Occipital lobe (tissue), 2 donors: ENCODE measurements around the gene SH3GL1. TPM values are rescaled to one million over a fixed set of nuclear protein-coding genes. Genes with fewer than 3 reads are reported as not detected.

Experiments
- DNase-seq: peaks from one replicate; lab custom pipeline; 2025; lab: John Stamatoyannopoulos, UW
- total RNA-seq: library from RNA; depleted of rRNA; stranded (reverse); fragments of >200 nt; gene quantifications from one replicate; pipeline ENCODE4 v1.2.3, GENCODE V29; 2014

SH3GL1 gene
- total RNA-seq, 1 donor from 2014 or later = 15.3 TPM

DNA sequence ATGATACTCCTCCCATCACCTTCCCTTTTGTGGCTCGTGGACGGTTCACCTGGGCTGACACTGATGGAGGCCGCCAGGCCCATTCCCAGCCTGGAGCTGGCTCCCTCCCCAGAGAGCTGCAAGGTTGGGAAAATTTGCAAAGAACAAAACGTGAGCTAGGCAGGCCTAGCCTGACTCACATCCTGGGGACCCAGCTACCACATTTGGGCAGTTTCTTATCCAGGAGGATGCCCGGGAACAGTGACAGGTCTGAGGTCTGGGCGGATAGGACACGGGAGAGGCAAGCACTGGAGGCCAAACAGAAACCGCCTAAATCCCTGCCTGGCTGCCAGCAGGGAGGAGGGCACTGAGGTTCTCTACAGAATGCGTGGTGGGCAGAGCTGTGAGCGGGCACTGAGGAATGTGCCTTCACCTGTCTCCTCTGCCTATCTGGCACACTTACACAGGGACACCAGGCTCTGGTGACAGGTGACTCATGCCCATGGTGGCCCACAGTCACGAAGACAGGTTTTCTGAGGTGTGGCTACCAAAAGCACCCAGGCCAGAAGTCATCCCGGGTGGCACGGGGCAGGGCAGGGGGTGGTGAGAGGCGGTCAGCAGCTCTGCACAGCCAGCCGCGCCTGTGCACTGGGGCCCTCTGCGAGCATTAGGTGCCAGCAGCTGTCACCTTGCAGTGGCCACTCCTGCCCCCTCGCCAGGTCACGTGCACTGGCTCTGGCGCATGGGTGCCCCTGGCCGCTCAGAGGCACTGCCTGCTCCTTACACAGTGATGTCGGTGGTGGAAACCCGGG, 23.2 kb downstream of the SH3GL1 start:
- no peak for DNase-seq

DNA sequence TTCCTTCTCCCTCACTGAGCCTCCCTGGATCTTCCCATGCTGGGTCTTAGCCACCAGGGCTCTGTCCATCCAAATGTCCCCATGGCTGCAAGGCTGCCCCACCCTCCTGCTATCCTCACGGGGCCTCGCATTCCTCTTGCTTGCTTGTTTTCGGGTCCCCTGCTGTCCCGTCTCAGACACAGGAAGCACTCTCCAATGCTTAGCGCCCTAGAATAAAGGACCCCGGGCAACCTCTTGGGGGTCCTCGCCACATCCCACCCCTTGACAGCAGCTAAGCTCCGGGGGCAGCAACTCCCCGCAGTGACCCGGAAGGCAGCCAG, 23.7 kb downstream of the SH3GL1 start:
- no peak for DNase-seq

DNA sequence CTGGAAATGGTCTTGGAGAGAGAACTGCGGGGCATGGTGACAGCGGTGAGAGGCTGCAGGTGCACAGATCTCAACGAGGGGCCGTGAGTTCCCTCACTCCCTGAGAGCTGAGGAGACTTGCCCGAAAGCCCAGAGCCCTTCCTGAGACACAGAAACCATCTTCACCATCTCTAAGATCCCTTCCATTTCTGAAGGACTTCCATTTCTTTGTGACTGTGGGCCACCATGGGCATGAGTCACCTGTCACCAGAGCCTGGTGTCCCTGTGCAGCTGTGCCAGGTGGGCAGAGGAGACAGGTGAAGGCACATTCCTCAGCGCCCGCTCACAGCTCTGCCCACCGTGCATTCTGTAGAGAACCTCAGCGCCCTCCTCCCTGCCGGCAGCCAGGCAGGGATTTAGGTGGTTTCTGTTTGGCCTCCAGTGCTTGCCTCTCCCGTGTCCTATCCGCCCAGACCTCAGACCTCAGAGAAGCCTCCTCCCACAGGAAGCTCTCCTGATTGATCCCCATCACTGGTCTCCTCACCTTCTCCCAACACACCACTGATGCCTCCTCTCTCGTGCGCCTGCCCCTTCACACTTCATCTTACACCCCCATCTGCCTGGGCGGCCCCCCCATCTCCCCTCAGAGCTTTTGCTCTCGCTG, 24.2 kb downstream of the SH3GL1 start:
- DNase-seq = no peak

DNA sequence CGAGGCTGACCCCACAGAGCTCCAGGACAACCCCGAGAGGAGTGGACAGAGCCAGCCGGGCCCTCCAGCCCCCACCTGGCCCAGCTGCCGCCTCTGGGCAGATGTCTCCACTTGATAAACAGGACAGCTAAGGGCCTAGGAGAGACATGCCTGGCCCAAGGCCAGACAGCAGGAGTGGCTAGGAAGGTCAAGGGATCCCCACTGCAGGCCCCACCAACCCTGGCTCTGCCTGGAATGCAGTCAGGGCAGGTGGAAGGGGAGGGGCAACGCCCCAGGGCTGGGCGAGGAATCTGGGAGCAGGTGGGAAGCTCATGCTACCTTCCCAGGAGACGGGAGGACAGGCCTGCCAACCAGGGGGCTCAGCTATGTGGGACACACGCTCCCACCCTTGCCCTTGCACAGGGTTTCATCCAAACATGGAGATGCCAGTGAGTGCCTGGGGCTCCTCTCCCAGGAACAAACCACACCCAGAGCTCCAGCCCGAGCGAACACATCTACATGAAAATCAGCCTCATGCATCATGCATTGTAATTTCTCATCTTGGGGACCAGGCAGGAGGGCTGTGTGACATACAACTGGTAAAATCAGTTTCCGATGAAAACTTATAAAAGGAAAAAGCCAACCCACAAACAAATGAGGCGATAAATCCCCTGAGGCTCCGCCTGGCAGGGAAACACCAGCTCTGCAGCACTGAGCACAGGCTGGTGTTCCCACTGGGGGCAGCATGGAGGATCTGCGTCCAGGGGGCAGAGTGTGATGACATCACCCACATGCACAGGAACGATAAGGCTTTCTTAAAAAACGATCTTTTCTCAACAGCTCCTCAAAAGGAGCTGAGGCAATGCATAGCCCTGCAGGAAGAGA, 25.0 kb downstream of the SH3GL1 start:
- peak; percentile 46 for DNase-seq

DNA sequence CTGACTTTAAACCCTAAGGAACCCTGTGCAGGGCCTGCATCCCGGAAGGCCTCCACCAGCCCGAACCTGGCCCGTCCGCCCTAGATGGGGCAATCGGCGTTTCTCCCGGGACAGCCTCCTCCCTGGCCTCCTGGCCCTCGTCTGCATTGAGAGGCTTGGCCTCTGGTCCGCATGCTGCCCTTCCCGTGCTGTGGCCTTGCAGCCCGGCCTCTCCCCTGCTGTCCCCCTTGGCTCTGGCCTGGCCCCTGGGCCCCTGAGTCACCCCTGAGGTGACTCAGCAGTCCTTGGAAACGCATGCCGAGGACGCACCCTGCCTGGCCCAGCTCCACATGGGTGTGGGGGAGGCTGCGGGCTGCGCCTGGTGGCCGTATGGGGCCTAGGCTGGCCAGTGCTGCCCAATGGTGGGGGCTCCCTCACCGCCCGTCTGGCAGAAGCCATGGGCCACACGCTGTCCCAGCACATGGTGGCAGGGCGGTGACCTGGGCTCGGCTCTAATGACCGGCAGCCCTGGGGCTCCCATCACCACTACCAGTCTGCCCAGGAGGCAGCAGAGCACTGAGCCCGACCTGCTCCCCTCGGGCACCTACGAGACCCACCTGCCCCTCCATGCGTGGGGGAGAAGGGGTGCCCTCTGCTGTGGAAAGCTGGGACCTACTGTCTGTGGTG, 25.7 kb downstream of the SH3GL1 start:
- DNase-seq = no peak

DNA sequence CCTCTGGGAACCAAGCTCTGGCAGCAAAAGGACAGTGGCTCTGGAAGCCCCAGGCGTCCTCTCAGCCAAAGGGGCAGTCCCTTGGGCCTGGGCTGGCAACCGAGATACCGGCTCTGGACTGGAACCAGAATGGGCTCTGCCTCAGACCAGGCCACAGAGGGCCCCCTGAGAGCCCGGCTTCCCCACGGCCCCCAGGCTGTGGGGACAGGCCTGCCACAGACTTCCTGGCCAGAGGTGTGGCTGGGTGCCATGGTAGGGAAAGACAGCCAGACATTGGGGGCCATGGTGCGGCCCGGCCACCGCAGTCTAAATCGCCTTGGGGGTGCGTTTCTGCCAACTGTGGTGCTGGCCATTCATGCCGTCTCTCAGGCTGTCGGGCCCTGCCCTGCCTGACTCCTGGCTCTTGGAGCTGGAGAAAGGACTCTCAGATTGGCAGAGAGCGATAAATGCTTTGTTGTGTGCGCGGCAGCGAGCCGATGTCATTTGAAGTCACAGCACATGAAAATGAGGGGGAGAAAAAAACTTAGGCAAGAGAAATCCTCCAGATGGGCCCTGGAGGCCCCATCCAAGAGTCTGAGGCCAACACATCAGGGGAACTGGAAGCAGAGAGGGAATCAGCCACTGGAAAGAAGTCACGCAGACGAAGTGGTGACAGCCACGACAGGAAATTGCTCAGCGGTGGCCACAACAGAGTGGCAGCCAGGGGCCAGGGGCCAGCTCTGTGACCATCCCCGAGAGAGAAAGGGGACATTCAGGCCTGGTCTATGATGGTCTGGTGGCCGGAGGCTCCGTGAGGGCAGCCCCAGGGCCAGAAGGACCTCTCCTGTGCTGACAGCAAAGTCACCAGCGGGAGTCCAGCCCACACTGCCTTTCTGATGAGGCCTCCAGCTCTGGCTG, 26.5 kb downstream of the SH3GL1 start:
- peak; percentile 33 for DNase-seq

DNA sequence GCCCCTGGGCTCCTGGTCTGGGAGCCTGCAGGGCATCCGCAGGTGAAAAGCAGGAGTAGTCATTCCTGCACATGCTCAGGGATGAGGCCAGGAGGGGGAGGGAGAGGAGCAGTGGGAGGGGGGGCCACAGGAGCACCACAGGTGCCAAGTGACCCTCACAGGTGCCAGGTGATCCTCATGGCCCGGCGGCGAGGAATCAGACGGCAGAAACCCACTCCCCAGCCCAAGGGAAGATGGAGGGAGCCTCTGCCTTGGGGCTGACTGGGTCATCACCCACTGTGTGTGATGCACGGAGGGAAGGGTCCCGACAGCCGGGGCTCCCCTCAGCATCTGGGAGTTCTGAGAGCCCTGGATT, 27.4 kb downstream of the SH3GL1 start:
- no peak for DNase-seq

DNA sequence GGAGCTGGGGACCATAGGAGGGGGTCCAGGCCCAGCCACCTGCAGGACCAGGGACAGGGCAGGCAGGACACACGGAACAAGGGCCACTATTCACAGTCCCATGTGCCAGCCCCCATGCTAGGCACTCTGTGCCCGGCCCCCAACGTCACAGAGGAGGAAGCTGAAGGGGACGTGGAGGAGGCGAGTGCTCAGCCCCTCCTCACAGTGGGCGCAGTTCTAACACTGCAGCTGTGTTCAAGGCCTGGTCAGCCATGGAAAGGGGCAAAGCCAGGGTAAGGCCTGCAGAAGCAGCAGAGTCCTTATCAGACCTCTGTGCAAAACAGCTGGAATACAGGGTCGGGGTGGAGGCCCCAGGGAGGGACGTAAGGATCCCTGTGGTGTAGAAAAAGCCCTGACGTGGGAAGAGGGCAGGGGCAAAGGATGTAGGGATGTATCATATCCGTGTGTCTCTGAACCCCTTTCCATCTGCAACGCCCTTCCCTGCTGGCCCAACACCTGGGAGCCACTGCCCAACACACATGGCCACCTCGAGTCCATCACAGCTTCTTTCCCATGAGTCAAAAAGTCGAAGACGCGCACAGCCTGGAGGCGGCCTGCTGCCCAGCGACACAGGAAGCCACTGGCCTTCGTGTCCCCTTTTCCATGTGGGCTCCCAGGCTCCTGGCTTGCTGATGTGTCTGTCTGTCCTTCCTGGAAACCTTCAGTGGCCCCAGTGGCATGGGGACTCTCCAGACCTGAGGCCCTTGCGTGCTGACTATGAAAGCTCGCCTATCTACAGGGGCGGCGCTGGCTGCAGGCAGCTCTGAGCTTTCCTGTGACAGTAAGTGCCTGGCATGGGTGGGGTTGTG, 28.0 kb downstream of the SH3GL1 start:
- DNase-seq = no peak

DNA sequence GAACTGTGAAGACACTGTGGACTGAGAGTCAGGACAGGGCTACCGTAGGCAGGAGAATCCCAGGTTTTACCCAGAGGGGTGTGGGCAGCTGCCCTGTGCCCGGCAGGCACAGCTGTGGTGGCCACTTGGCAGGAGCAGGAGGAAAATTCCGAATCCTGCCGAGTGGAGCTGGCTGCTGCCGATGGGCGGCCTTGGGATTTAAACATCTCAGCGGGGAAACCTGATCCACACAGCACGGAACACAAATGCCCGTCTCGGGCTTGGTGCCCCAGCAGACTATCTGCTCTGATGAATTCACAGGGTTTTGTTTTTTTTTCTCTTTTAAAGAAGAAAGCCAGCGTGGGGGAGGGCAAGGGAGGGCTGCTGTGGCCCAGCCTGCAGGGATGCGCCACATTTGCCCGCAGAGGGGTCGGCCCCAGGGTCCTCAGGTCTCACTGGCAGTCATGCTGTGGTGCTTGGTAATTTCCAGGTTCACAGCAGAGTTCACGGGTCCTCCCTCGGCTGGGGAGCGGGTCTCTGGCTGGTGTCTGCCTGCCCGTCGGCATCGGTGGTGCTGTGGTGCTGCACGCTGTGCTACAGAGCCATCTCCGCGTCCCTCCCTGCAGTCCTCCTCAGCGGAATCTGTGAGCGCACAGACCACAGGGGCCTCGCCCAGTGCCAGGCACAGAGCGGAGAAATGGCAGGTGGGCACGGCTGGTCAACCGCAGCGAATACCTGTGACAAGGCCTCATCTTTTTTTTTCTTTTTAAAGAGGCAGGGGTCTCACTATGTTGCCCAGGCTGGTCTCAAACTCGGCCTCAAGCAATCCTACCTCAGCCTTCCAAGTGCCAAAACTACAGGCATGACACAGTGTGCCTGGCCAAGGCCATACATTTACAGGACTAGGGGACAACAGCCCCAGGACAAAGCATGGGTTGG, 28.8 kb downstream of the SH3GL1 start:
- DNase-seq = peak; percentile 34

DNA sequence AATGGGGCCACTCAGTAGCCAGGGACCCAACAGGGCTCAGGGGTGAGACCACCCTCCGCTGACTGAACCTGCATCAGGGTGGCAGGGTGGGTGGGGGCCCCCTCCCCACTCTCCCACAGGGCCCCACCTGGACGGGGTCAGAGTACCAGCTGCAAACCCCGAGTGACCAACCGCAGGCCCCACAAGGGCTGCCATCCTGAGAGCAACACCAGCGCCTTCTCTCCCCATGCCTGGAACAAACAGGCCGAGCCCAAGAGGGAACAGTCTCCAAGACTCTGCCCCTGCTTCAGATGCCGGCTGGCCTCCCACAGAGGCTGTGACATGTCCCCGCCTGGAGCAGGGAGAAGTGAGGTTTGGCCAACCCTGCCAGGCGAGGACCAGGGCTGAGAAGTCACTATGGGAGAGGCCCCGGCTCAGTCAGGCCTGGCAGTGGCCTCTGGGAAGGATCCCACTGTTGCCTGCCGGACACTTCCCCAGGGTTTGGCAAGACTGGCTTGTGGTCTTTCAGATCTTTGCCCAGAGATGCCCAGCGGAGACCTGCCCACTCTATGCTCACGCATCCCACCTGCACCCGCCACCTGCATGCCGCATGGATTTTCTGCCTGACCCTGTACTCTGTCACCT, 29.8 kb downstream of the SH3GL1 start:
- DNase-seq = no peak

DNA sequence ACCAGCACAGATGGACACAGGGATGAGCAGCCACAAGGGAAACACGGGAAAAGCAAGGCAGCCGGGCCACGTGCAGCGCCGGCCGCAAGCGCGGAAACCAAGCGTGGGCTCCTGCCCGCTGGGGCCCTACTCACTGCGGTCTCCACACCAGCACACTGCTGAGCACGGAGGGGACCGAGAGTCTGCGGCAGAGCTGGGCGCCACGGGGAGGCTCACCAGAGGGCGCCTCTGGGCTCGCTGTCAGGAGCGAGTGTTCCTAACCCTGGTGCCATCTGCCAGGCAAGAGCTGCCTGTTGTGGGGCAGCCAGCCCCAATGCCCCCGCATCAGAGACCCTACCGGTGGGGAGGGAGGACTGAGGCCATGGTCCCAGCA, 30.5 kb downstream of the SH3GL1 start:
- peak; percentile 36 for DNase-seq

DNA sequence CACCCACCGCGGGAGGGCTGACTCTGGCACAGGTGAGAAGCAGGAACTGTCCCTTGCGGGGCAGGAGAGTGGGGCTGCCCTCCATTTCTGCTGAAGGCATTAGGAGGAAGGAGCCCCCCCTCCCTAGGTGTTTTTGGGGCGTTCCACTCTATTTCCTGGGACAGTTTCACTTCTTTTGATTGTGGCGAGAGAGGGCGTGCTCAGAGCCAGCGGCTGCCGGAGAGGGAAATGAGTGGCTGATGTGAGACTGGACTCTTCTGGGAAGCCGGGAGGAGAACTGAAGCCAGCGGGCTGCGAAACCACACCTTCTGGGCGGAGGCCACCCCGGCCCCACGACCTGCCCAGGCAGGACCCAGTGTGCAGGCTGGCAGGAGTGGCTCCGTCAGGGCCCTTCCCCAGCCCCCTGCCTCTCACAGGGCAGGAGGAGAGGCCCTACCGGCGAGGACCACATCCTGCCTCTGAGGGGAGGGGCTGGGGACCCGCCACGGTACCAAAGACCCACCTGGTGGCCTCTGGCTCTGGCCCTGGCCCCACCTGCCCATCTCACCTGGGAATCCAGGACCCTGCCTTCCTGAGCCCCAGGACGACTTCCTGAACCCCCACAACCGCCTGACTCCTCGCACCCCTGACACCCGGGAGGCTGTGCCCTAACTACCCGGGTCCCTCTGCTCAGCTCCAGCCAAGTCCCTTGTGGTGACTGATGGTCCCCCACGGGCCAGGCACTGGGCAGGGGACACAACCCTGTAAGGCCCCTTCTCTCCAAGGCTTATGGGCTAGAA, 31.0 kb downstream of the SH3GL1 start:
- no peak for DNase-seq

DNA sequence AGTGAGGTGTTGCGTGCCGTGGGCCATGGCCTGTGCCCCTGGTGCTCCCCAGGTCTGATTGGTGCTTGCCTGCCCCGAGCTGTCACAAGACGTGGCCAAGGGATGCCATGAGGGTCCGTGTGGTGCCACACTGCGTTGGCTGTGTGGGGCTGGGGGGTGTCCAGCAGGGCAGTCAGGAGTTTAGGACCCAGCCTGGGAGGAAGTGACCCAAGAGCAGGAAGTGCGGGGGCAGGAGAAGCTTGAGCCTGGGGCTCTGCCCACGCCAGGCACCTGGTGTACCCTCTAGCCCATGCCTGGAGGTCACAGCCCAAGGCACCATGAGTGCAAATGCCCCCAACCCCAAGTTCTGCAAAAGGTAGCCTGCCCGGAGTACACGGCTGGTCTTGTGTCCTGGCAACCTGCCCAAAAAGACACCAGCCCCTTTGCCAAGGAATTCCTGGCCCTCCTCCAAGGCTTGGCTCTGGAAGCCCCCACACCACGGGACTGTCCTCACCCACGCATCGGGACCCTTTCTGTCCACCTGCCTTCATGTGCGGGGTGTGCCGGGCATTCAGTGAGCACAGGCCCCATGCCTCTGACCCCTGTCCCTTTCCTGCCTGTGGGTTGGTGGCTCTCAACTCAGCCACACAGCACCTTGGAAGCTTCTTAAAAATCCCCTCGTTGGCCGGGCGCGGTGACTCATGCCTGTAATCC, 32.1 kb downstream of the SH3GL1 start:
- no peak for DNase-seq

DNA sequence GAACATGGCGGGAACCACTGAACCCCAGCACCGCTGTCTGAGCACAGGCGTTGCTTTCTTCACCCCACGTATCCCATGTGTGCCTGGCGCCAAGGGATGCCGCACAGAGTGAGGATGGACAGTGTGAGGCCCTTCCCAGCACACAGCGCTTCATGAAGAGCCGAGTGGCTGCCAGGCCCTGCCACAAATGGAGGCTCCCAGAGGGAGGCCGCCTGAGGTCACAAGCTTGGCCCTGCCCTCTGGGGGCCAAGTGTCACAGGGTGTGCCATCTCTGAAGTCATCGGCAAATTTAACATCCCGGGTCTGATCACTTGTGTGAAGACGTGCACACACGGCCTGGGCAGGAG, 32.6 kb downstream of the SH3GL1 start:
- no peak for DNase-seq

DNA sequence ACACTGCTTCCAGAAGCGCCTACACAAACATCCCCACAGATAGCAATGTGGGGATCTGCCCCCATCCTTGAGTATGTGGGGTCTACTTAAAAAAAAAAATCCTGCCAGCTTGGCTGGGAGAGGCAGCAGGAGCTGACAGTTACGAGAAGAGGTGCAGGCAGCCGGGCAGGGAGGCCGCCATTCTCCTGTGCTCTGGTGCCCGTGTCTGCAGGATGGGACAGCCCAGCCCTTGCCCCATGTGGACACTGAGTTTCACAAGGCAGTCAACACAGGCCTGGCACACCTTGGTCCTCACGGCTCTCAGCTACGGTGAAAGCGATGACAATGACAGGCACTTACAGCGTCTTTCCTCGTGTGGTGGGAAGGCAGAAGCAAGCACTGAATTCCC, 33.0 kb downstream of the SH3GL1 start:
- DNase-seq = no peak

DNA sequence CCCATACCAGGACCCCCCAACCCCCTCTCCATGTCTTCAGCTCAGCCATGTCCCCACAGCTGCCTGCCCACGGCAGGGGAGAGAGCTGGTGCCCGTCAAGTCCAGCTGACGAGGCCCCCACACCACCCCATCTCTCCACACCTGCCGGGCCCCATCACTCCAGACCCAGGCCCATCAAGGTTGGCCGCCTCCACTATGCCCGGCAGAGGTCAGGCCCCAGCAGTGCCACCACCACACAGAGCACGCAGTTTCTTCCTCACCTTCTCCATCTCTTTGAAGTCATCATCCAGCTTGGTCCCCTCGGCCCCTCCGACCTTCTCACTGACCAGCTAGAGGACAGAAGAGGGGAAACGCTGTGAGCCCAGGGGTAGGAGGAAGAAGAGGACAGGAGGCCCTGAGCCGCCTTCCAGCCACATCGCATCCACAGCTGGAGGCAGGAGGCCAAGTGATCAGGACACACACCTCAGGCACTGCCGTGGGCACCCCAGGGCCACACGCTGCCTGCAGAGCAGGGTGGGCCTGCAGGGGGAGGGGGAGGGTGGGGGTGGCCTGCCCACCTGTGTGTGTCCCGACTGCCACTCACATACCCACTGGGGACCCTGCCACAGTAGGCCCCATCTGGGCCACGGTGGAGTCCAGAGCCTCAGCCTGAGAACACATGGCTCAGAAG, 33.5 kb downstream of the SH3GL1 start:
- DNase-seq = no peak
